K562 (cell line): ENCODE measurements around the gene RAP1GAP2.

Source experiments
- BHLHE40 ChIP-seq: IDR thresholded peaks from 2 replicates; pipeline ENCODE4 v1.6.1; 2011; ENCODE audit warnings: low read length, improper control_type of control experiment
- CBX2 ChIP-seq: fragments of 200-600 bp; sonication (generic); IDR thresholded peaks from one replicate; pipeline ENCODE4 v1.6.1; 2012; ENCODE audit warnings: mild to moderate bottlenecking, low read length, inconsistent platforms; ENCODE audit not compliant: insufficient read depth, poor library complexity, severe bottlenecking
- MAFF ChIP-seq: IDR thresholded peaks from 2 replicates; pipeline ENCODE4 v1.6.1; 2012; ENCODE audit warnings: low read length, improper control_type of control experiment
- MAX ChIP-seq: sonication (generic); formaldehyde crosslinking; IDR thresholded peaks from 2 replicates; pipeline ENCODE4 v1.9.0; 2022; ENCODE audit warnings: mild to moderate bottlenecking, missing genetic modification reagents
- SP2 ChIP-seq: IDR thresholded peaks from 2 replicates; pipeline ENCODE4 v1.6.1; 2011; ENCODE audit warnings: mild to moderate bottlenecking, low read depth, low read length, moderate library complexity; ENCODE audit not compliant: poor library complexity, severe bottlenecking; ENCODE audit errors: extremely low read depth
- ZHX1 ChIP-seq: fragments of 150-350 bp; conservative IDR thresholded peaks from 2 replicates; pipeline ENCODE4 v1.6.1; 2014; ENCODE audit warnings: low read length
- ZNF707 ChIP-seq: fragments of 250-450 bp; sonication (Bioruptor Pico); conservative IDR thresholded peaks from 2 replicates; pipeline ENCODE4 v1.8.0; 2022; ENCODE audit warnings: inconsistent platforms, mild to moderate bottlenecking, moderate library complexity

GRCh38 chr17:2949469-2950044 is 153.3 kb downstream of the RAP1GAP2 start:
- TF ChIP-seq MAX (CRISPR knock-in tag) (no peak), SP2 (no peak), ZHX1 (no peak), BHLHE40 (no peak), CBX2 (no peak), ZNF707 (CRISPR knock-in tag) (no peak), MAFF (no peak)
